ENCODE data around the gene QSOX2.
A peak's percentile ranks its signal among the peaks of the same experiment; 100 is the strongest.

Gene QSOX2

GRCh38 chr9:136264031-136264430, 18.4 kb upstream of the QSOX2 start:
- peak overlapping the region; percentile 65 for H2BK12ac ChIP-seq (ENCODE audit: low read length)
- DNase-seq (ENCODE audit: low spot score): no peak
- peaks cover 20% of the 10 kb centered on the region in 2 donors for H3K4me1 ChIP-seq (ENCODE audit: control insufficient read depth in 2 of 2, insufficient read depth in 1 of 2, low read depth in 1 of 2, low read length in 2 of 2)

GRCh38 chr9:136262671-136263178, 17.1 kb upstream of the QSOX2 start:
- H3K18ac ChIP-seq (ENCODE audit: low read length): peak overlapping the region; percentile 44
- H3K9me3 ChIP-seq (replicated peaks in 1 of 2; ENCODE audit: control insufficient read depth in 2 of 2, insufficient read depth in 1 of 2, low read depth in 1 of 2, low read length in 2 of 2): no peaks in the 10 kb centered on the region
- H4K91ac ChIP-seq (ENCODE audit: low read depth, low read length, poor library complexity): peak overlapping the region; percentile 72
- H3K4me2 ChIP-seq (ENCODE audit: insufficient read depth, low read length, poor library complexity, severe bottlenecking): no peak overlapping the region
- no peaks in the 10 kb centered on the region for H3K36me3 ChIP-seq (replicated peaks in 1 of 2; ENCODE audit: control insufficient read depth in 2 of 2, insufficient read depth in 2 of 2, low read length in 2 of 2)
- H2BK12ac ChIP-seq (ENCODE audit: low read length): no peak overlapping the region
- H2BK15ac ChIP-seq (ENCODE audit: low read length): peak overlapping the region; percentile 38
- no peak overlapping the region for H3K4me3 ChIP-seq (ENCODE audit: low read length in 2 of 2)
- H3K14ac ChIP-seq (ENCODE audit: low read length): no peak overlapping the region
- H2AK5ac ChIP-seq (ENCODE audit: low read depth, low read length): peak overlapping the region; percentile 84
- H4K8ac ChIP-seq (ENCODE audit: low read depth, low read length): peak overlapping the region; percentile 43
- DNase-seq (ENCODE audit: low spot score): no peak
- no peak overlapping the region for H3K27ac ChIP-seq (replicated peaks; ENCODE audit: low read length)
- peaks cover 11 to 16% of the 10 kb centered on the region in 2 donors for H3K4me1 ChIP-seq (ENCODE audit: control insufficient read depth in 2 of 2, insufficient read depth in 1 of 2, low read depth in 1 of 2, low read length in 2 of 2)
- peaks cover 0 to 86% (median 0%) of the 10 kb centered on the region in 3 experiments for H3K27me3 ChIP-seq (ENCODE audit: control insufficient read depth in 3 of 3, insufficient read depth in 3 of 3, low read depth in 1 of 3, low read length in 3 of 3)
- H2BK5ac ChIP-seq (ENCODE audit: low read length): peak overlapping the region; percentile 84
- no peak overlapping the region for H3K9ac ChIP-seq (ENCODE audit: low read depth, low read length, poor library complexity)
- H3K23ac ChIP-seq (ENCODE audit: low read depth, low read length, poor library complexity): peak overlapping the region; percentile 73
- H3K4ac ChIP-seq (ENCODE audit: low read length): no peak overlapping the region
- peaks cover 4% of the 10 kb centered on the region for H3K79me1 ChIP-seq (ENCODE audit: low read depth, low read length)
- H2AFZ ChIP-seq (ENCODE audit: low read length): no peak overlapping the region
- no CpG with 5 or more reads among the region's 6 CpGs for WGBS, 2 donors (ENCODE audit: extremely low coverage in 2 of 2, insufficient read length in 2 of 2, insufficient replicate concordance in 1 of 2)
- peak overlapping the region; percentile 72 for H2BK120ac ChIP-seq (ENCODE audit: low read depth, low read length)

More at GRCh38 chr9:136264031-136264430, 18.4 kb upstream of the QSOX2 start:
- Histone ChIP-seq H2BK5ac (ENCODE audit: low read length) (peak overlapping the region; percentile 60), H3K4me3 (ENCODE audit: low read length in 2 of 2) (no peak overlapping the region), H3K9me3 (replicated peaks in 1 of 2; ENCODE audit: control insufficient read depth in 2 of 2, insufficient read depth in 1 of 2, low read depth in 1 of 2, low read length in 2 of 2) (no peaks in the 10 kb centered on the region), H3K23ac (ENCODE audit: low read depth, low read length, poor library complexity) (peak overlapping the region; percentile 85), H2BK120ac (ENCODE audit: low read depth, low read length) (peak overlapping the region; percentile 82), H4K91ac (ENCODE audit: low read depth, low read length, poor library complexity) (peak overlapping the region; percentile 56), H3K9ac (ENCODE audit: low read depth, low read length, poor library complexity) (peak overlapping the region; percentile 66), H3K27ac (replicated peaks; ENCODE audit: low read length) (no peak overlapping the region), H3K27me3 (ENCODE audit: control insufficient read depth in 3 of 3, insufficient read depth in 3 of 3, low read depth in 1 of 3, low read length in 3 of 3) (peaks cover 0 to 82% (median 0%) of the 10 kb centered on the region in 3 experiments), H2BK15ac (ENCODE audit: low read length) (peak overlapping the region; percentile 77), H3K4ac (ENCODE audit: low read length) (peak overlapping the region; percentile 85), H4K8ac (ENCODE audit: low read depth, low read length) (no peak overlapping the region), H3K36me3 (replicated peaks in 1 of 2; ENCODE audit: control insufficient read depth in 2 of 2, insufficient read depth in 2 of 2, low read length in 2 of 2) (no peaks in the 10 kb centered on the region), H2AFZ (ENCODE audit: low read length) (peak overlapping the region; percentile 76), H3K79me1 (ENCODE audit: low read depth, low read length) (peaks cover 4% of the 10 kb centered on the region), H3K18ac (ENCODE audit: low read length) (peak overlapping the region; percentile 93), H3K14ac (ENCODE audit: low read length) (peak overlapping the region; percentile 47), H3K4me2 (ENCODE audit: insufficient read depth, low read length, poor library complexity, severe bottlenecking) (no peak overlapping the region), H2AK5ac (ENCODE audit: low read depth, low read length) (peak overlapping the region; percentile 64)
- no CpG with 5 or more reads among the region's 19 CpGs for WGBS, 2 donors (ENCODE audit: extremely low coverage in 2 of 2, insufficient read length in 2 of 2, insufficient replicate concordance in 1 of 2)

GRCh38 chr9:136261686-136262430, 16.2 kb upstream of the QSOX2 start:
- H4K8ac ChIP-seq (ENCODE audit: low read depth, low read length): peak overlapping the region; percentile 43
- WGBS, 2 donors (ENCODE audit: extremely low coverage in 2 of 2, insufficient read length in 2 of 2, insufficient replicate concordance in 1 of 2): no CpG with 5 or more reads among the region's 28 CpGs
- H3K18ac ChIP-seq (ENCODE audit: low read length): peak overlapping the region; percentile 76
- H3K4me1 ChIP-seq (ENCODE audit: control insufficient read depth in 2 of 2, insufficient read depth in 1 of 2, low read depth in 1 of 2, low read length in 2 of 2): peaks cover 8 to 18% of the 10 kb centered on the region in 2 donors
- no peak overlapping the region for H3K4me3 ChIP-seq (ENCODE audit: low read length in 2 of 2)
- peak overlapping the region; percentile 70 for H3K9ac ChIP-seq (ENCODE audit: low read depth, low read length, poor library complexity)
- peak overlapping the region; percentile 31 for H3K23ac ChIP-seq (ENCODE audit: low read depth, low read length, poor library complexity)
- H3K14ac ChIP-seq (ENCODE audit: low read length): no peak overlapping the region
- no peaks in the 10 kb centered on the region for H3K9me3 ChIP-seq (replicated peaks in 1 of 2; ENCODE audit: control insufficient read depth in 2 of 2, insufficient read depth in 1 of 2, low read depth in 1 of 2, low read length in 2 of 2)
- peak overlapping the region; percentile 41 for H2BK12ac ChIP-seq (ENCODE audit: low read length)
- H2BK120ac ChIP-seq (ENCODE audit: low read depth, low read length): peak overlapping the region; percentile 72
- H3K27ac ChIP-seq (replicated peaks; ENCODE audit: low read length): no peak overlapping the region
- peaks cover 0 to 88% (median 0%) of the 10 kb centered on the region in 3 experiments for H3K27me3 ChIP-seq (ENCODE audit: control insufficient read depth in 3 of 3, insufficient read depth in 3 of 3, low read depth in 1 of 3, low read length in 3 of 3)
- no peak overlapping the region for H3K4me2 ChIP-seq (ENCODE audit: insufficient read depth, low read length, poor library complexity, severe bottlenecking)
- H2BK15ac ChIP-seq (ENCODE audit: low read length): peak overlapping the region; percentile 92
- H4K91ac ChIP-seq (ENCODE audit: low read depth, low read length, poor library complexity): peak overlapping the region; percentile 72
- no peak for DNase-seq (ENCODE audit: low spot score)
- H3K79me1 ChIP-seq (ENCODE audit: low read depth, low read length): peaks cover 4% of the 10 kb centered on the region
- no peak overlapping the region for H3K4ac ChIP-seq (ENCODE audit: low read length)
- H2BK5ac ChIP-seq (ENCODE audit: low read length): no peak overlapping the region
- no peaks in the 10 kb centered on the region for H3K36me3 ChIP-seq (replicated peaks in 1 of 2; ENCODE audit: control insufficient read depth in 2 of 2, insufficient read depth in 2 of 2, low read length in 2 of 2)
- H2AFZ ChIP-seq (ENCODE audit: low read length): no peak overlapping the region
- H2AK5ac ChIP-seq (ENCODE audit: low read depth, low read length): peak overlapping the region; percentile 84

GRCh38 chr9:136260936-136261472, 15.4 kb upstream of the QSOX2 start:
- peak overlapping the region; percentile 31 for H3K14ac ChIP-seq (ENCODE audit: low read length)
- H3K4me1 ChIP-seq (ENCODE audit: control insufficient read depth in 2 of 2, insufficient read depth in 1 of 2, low read depth in 1 of 2, low read length in 2 of 2): peaks cover 8 to 18% of the 10 kb centered on the region in 2 donors
- no peak overlapping the region for H2BK12ac ChIP-seq (ENCODE audit: low read length)
- no peak overlapping the region for H3K27ac ChIP-seq (replicated peaks; ENCODE audit: low read length)
- no peak overlapping the region for H3K9ac ChIP-seq (ENCODE audit: low read depth, low read length, poor library complexity)
- no peak overlapping the region for H4K8ac ChIP-seq (ENCODE audit: low read depth, low read length)
- no peak overlapping the region for H3K4ac ChIP-seq (ENCODE audit: low read length)
- no peak overlapping the region for H3K4me2 ChIP-seq (ENCODE audit: insufficient read depth, low read length, poor library complexity, severe bottlenecking)
- H3K36me3 ChIP-seq (replicated peaks in 1 of 2; ENCODE audit: control insufficient read depth in 2 of 2, insufficient read depth in 2 of 2, low read length in 2 of 2): no peaks in the 10 kb centered on the region
- no peak overlapping the region for H2BK5ac ChIP-seq (ENCODE audit: low read length)
- H4K91ac ChIP-seq (ENCODE audit: low read depth, low read length, poor library complexity): no peak overlapping the region
- peak overlapping the region; percentile 85 for H3K23ac ChIP-seq (ENCODE audit: low read depth, low read length, poor library complexity)
- H2BK15ac ChIP-seq (ENCODE audit: low read length): peak overlapping the region; percentile 92
- H3K79me1 ChIP-seq (ENCODE audit: low read depth, low read length): peaks cover 4% of the 10 kb centered on the region
- H2AFZ ChIP-seq (ENCODE audit: low read length): no peak overlapping the region
- H3K18ac ChIP-seq (ENCODE audit: low read length): no peak overlapping the region
- DNase-seq (ENCODE audit: low spot score): no peak
- peaks cover 0 to 89% (median 0%) of the 10 kb centered on the region in 3 experiments for H3K27me3 ChIP-seq (ENCODE audit: control insufficient read depth in 3 of 3, insufficient read depth in 3 of 3, low read depth in 1 of 3, low read length in 3 of 3)
- no peak overlapping the region for H3K4me3 ChIP-seq (ENCODE audit: low read length in 2 of 2)
- no peaks in the 10 kb centered on the region for H3K9me3 ChIP-seq (replicated peaks in 1 of 2; ENCODE audit: control insufficient read depth in 2 of 2, insufficient read depth in 1 of 2, low read depth in 1 of 2, low read length in 2 of 2)
- H2BK120ac ChIP-seq (ENCODE audit: low read depth, low read length): peak overlapping the region; percentile 54
- H2AK5ac ChIP-seq (ENCODE audit: low read depth, low read length): peak overlapping the region; percentile 94
- no CpG with 5 or more reads among the region's 20 CpGs for WGBS, 2 donors (ENCODE audit: extremely low coverage in 2 of 2, insufficient read length in 2 of 2, insufficient replicate concordance in 1 of 2)

All from neuronal stem cell (in vitro differentiated cells).